HCT116 (cell line): Measurements from ENCODE around the gene SYCE3. TPM values are rescaled to one million over a fixed set of nuclear protein-coding genes. Genes with fewer than 3 reads are reported as not detected.

Experiments used
- ATAC-seq: fragments of 200-7000 bp; cut with Tn5 transposase; 2 replicates; pipeline ENCODE4 v1.9.1; 2020; ENCODE audit warnings: mild to moderate bottlenecking, moderate library complexity
- BruUV-seq: library from RNA; stranded (reverse); fragments of 400-500 nt; replicated peaks from 2 replicates; lab custom pipeline; 2021; lab: Mats Ljungman, UMichigan
- CTCF ChIA-PET: fragments of 300-600 bp; sonication (Branson Sonifier 250); formaldehyde crosslinking; loops from one replicate; lab custom pipeline; 2021; ENCODE audit warnings: antibody characterized with exemption; lab: Charles Lee
- POLR2A ChIA-PET: fragments of 300-600, 350-600 bp; sonication (Branson Sonifier 250); formaldehyde crosslinking; loops from one replicate; lab custom pipeline; 2021; ENCODE audit warnings: antibody characterized with exemption; lab: Charles Lee
- RAD21 ChIA-PET, 2 experiments: fragments of 300-600 bp; sonication (Branson Sonifier 250); formaldehyde crosslinking; loops; one replicate each; lab custom pipeline; 2023; ENCODE audit warnings: low total read pairs in 2 of 2; ENCODE audit not compliant: uncharacterized antibody in 2 of 2, unreplicated experiment in 2 of 2, low non-redundant PET in 1 of 2; lab: Charles Lee
- DNase-seq: peaks from one replicate; pipeline ENCODE4 v3.0.0-alpha.2; 2010; ENCODE audit warnings: low read depth, low spot score
- H2AFZ ChIP-seq: fragments of 200-600 bp; shearing (Covaris generic), sonication (generic); 2 replicates; pipeline ENCODE4 v1.6.1; 2017; ENCODE audit warnings: low read depth, mixed run types, mixed read lengths, antibody characterized with exemption, low read length; ENCODE audit not compliant: poor library complexity, severe bottlenecking
- H3K27ac ChIP-seq: 2 replicates; pipeline ENCODE4 v1.5.1; 2012; ENCODE audit warnings: low read depth, low read length
- H3K27me3 ChIP-seq: fragments of 200-600 bp; sonication (generic); 2 replicates; pipeline ENCODE4 v1.6.1; 2016; ENCODE audit warnings: mixed run types, low read length, mixed read lengths; ENCODE audit not compliant: insufficient read depth
- H3K36me3 ChIP-seq, 2 experiments: fragments of 200-500 bp in 1 of 2; fragments of 200-600 bp in 1 of 2; sonication (Bioruptor generic) in 1 of 2; sonication (generic) in 1 of 2; 2 replicates each; pipeline versions ENCODE4 v1.5.1 to v1.6.1; 2014 to 2016; ENCODE audit warnings: low read length in 2 of 2, inconsistent platforms in 1 of 2, mixed read lengths in 1 of 2, mixed run types in 1 of 2; ENCODE audit not compliant: insufficient read depth in 2 of 2, control insufficient read depth in 1 of 2
- H3K4me1 ChIP-seq, 2 experiments: fragments of 200-600 bp in 1 of 2; sonication (generic) in 1 of 2; 2 replicates each; pipeline versions ENCODE4 v1.5.1 to v1.6.1; 2012 to 2017; ENCODE audit warnings: low read length in 2 of 2, inconsistent platforms in 1 of 2, mild to moderate bottlenecking in 1 of 2, mixed read lengths in 1 of 2, mixed run types in 1 of 2, moderate library complexity in 1 of 2; ENCODE audit not compliant: insufficient read depth in 2 of 2, control insufficient read depth in 1 of 2
- H3K4me2 ChIP-seq: fragments of 200-600 bp; sonication (generic); 2 replicates; pipeline ENCODE4 v1.6.1; 2017; ENCODE audit warnings: mixed run types, low read length, mixed read lengths
- H3K4me3 ChIP-seq, 2 experiments: fragments of 200-600 bp in 1 of 2; sonication (generic) in 1 of 2; replicated peaks in 1 of 2; 2 replicates each; pipeline ENCODE4 v1.5.1; 2011 to 2016; ENCODE audit warnings: low read length in 2 of 2, control low read depth in 1 of 2, low read depth in 1 of 2, mild to moderate bottlenecking in 1 of 2, mixed read lengths in 1 of 2, mixed run types in 1 of 2
- H3K79me2 ChIP-seq: fragments of 200-600 bp; sonication (generic); 2 replicates; pipeline ENCODE4 v1.6.1; 2017; ENCODE audit warnings: mild to moderate bottlenecking, mixed run types, low read length, moderate library complexity, mixed read lengths; ENCODE audit not compliant: insufficient read depth
- H3K9ac ChIP-seq: fragments of 200-600 bp; sonication (generic); 2 replicates; pipeline ENCODE4 v1.6.1; 2016; ENCODE audit warnings: low read length, mixed read lengths
- H3K9me2 ChIP-seq: fragments of 200-600 bp; sonication (generic), shearing (Covaris generic); 2 replicates; pipeline ENCODE4 v1.6.1; 2017; ENCODE audit warnings: mixed run types, mild to moderate bottlenecking, moderate library complexity; ENCODE audit not compliant: insufficient read depth
- H3K9me3 ChIP-seq, 2 experiments: fragments of 200-500 bp in 1 of 2; fragments of 200-600 bp in 1 of 2; sonication (Bioruptor generic) in 1 of 2; sonication (generic) in 1 of 2; 2 replicates each; pipeline ENCODE4 v1.6.1; 2014 to 2017; ENCODE audit warnings: low read length in 2 of 2, mixed read lengths in 2 of 2, inconsistent platforms in 1 of 2, low read depth in 1 of 2, mild to moderate bottlenecking in 1 of 2, mixed run types in 1 of 2, moderate library complexity in 1 of 2; ENCODE audit not compliant: control insufficient read depth in 1 of 2, insufficient read depth in 1 of 2
- H4K20me1 ChIP-seq: fragments of 200-600 bp; sonication (generic), shearing (Covaris generic); 2 replicates; pipeline ENCODE4 v1.6.1; 2017; ENCODE audit warnings: mixed run types, mild to moderate bottlenecking, moderate library complexity; ENCODE audit not compliant: insufficient read depth
- CBX3 ChIP-seq: IDR thresholded peaks from 2 replicates; pipeline ENCODE4 v1.6.1; 2012; ENCODE audit warnings: low read depth
- CEBPB ChIP-seq: IDR thresholded peaks from 2 replicates; pipeline ENCODE4 v1.6.1; 2012; ENCODE audit warnings: low read depth
- EZH2 ChIP-seq: fragments of 200-600 bp; sonication (generic); IDR thresholded peaks from 2 replicates; pipeline ENCODE4 v1.6.1; 2017; ENCODE audit warnings: antibody characterized with exemption, mixed run types
- MAX ChIP-seq: IDR thresholded peaks from 2 replicates; pipeline ENCODE4 v1.6.1; 2012
- REST ChIP-seq: IDR thresholded peaks from 2 replicates; pipeline ENCODE4 v1.6.1; 2012; ENCODE audit warnings: low read depth
- TCF7L2 ChIP-seq: IDR thresholded peaks from 2 replicates; pipeline ENCODE4 v1.7.0; 2011; ENCODE audit warnings: borderline replicate concordance, inconsistent platforms; ENCODE audit not compliant: insufficient read depth, insufficient read length; ENCODE audit errors: extremely low read depth
- intact Hi-C: fragments of 100-400 bp; cut with micrococcal nuclease; formaldehyde crosslinking; loops from 2 replicates; pipeline ENCODE4 v1.10.0; 2022
- total RNA-seq: library from RNA; stranded (reverse); gene quantifications from one replicate; pipeline ENCODE4 v1.2.1, GENCODE V29; 2021; ENCODE audit not compliant: unreplicated experiment

The SYCE3 gene
- total RNA-seq, 1 experiment from 2014 or later = not detected

- 0 out of 4 replicates have a peak, but pooled peaks cover 0 to 8% of the 10 kb centered on the region in 2 experiments for H3K36me3 ChIP-seq
- H4K20me1 ChIP-seq = no peaks in the 10 kb centered on the region
- peaks cover 4 to 16% of the 10 kb centered on the region in 2 experiments; a peak in 3 of 4 replicates for H3K4me1 ChIP-seq
- ATAC-seq (no peak), DNase-seq (no peak)
- no peak overlapping the region for H3K4me2 ChIP-seq
- RAD21 ChIA-PET = no interaction called here
- no peak overlapping the region for H3K27ac ChIP-seq
- BruUV-seq = no TSS peak
- no peaks in the 10 kb centered on the region for H3K27me3 ChIP-seq
- no peaks in the 10 kb centered on the region for H3K9me3 ChIP-seq
- no peak overlapping the region for H3K4me3 ChIP-seq
- POLR2A ChIA-PET = no interaction called here
- H3K9me2 ChIP-seq = no peaks in the 10 kb centered on the region
- H2AFZ ChIP-seq = no peak overlapping the region
- H3K79me2 ChIP-seq = peaks cover 17% of the 10 kb centered on the region
- intact Hi-C loops = no loop called here
- TF ChIP-seq TCF7L2 = no peak
- no peak for TF ChIP-seq MAX
- no peak for TF ChIP-seq CBX3
- no peak for TF ChIP-seq CEBPB
- TF ChIP-seq EZH2 = no peak
- no peak for TF ChIP-seq REST
- H3K9ac ChIP-seq = no peak overlapping the region
- CTCF ChIA-PET = interaction anchor here (0.6 kb wide), 1 partner anchor 78 kb away, joined by 3 read pairs; no protein-coding TSS in a partner anchor
These were observed 59.9 kb downstream of the SYCE3 start for GRCh38 chr22:50502628-50503474.
